Measurements from ENCODE around the gene SIRPB2.

The SIRPB2 gene

DNA sequence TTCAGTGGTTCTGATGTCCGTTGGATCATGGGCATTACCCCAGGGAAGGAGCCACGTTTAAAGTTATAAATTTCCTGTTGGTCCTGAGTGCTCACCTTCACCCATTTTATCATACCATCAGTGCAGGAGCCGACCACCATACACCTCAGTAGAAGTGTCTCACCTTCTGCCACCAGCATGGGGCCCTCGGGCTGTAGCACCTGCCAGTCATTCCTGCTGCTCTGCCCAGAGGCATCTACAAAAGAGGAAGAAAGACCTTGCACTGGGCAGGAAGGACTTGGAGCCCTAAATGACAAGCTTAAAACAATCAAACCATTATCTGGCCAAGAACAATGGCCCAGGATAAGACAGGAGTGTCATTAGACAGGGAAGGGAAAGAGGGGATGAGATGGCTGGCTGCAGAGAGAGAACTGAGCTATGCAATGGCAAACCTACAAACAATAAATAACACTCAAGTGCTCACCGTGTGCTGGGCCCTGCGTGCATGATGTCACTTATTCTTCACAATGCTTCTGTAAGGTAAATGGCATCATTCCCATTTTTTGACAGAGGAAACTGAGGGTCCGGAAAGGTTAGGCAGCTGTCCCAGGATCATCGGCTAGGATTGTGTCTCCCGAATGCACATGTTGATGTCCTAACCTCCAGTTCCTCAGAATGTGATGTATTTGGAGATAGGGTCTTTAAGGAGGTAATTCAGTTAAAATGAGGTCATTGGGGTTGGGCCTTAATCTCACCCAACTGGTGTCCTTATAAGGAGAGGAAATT is 11.2 kb downstream of the SIRPB2 start:
- no peak overlapping the region for H2BK120ac ChIP-seq (ENCODE audit: insufficient read depth, low read length, poor library complexity)
- no peak overlapping the region for H4K8ac ChIP-seq (ENCODE audit: low read depth, low read length)
- H3K36me3 ChIP-seq (ENCODE audit: control insufficient read depth in 1 of 2, insufficient read depth in 2 of 2, low read length in 2 of 2): no peaks in the 10 kb centered on the region
- H3K4me1 ChIP-seq (ENCODE audit: control insufficient read depth in 1 of 2, insufficient read depth in 2 of 2, low read length in 2 of 2): peaks cover 5 to 14% of the 10 kb centered on the region in 2 experiments
- no peak overlapping the region for H3K9ac ChIP-seq (ENCODE audit: low read length)
- no peaks in the 10 kb centered on the region for H3K79me2 ChIP-seq (ENCODE audit: control insufficient read depth, insufficient read depth, low read length, poor library complexity)
- no peak overlapping the region for H2AK5ac ChIP-seq (ENCODE audit: low read length)
- WGBS (ENCODE audit: extremely low coverage, insufficient coverage, insufficient read length): no CpG with 5 or more reads among the region's 9 CpGs
- H3K14ac ChIP-seq (ENCODE audit: low read length): no peak overlapping the region
- no peak overlapping the region for H3K18ac ChIP-seq (ENCODE audit: low read length)
- no peak overlapping the region for H2BK12ac ChIP-seq (ENCODE audit: low read length)
- H3K9me3 ChIP-seq (ENCODE audit: insufficient read depth, low read depth, low read length): no peaks in the 10 kb centered on the region
- no peak overlapping the region for H2AFZ ChIP-seq (ENCODE audit: insufficient read depth, low read length, poor library complexity)
- no peaks in the 10 kb centered on the region for H3K27me3 ChIP-seq (ENCODE audit: insufficient read depth, low read length)
- no peak overlapping the region for H4K91ac ChIP-seq (ENCODE audit: low read depth, low read length)
- no peak overlapping the region for H3K23ac ChIP-seq (ENCODE audit: low read length)
- no peak overlapping the region for H3K4ac ChIP-seq (ENCODE audit: low read depth, low read length)
- H4K12ac ChIP-seq (ENCODE audit: low read depth, low read length): no peak overlapping the region
- peaks cover 4% of the 10 kb centered on the region for H3K79me1 ChIP-seq (ENCODE audit: low read length)
- H3K27ac ChIP-seq (ENCODE audit: low read depth, low read length): no peak overlapping the region
- H2BK5ac ChIP-seq (ENCODE audit: low read depth, low read length, poor library complexity): no peak overlapping the region
- H3K4me2 ChIP-seq (ENCODE audit: low read length): no peak overlapping the region
- DNase-seq: peak; percentile 89 to 98
- no peak overlapping the region for H3K4me3 ChIP-seq (ENCODE audit: low read depth, low read length)

- H3K4ac ChIP-seq (ENCODE audit: low read depth, low read length): no peak overlapping the region
- peak overlapping the region; percentile 50 for H2BK12ac ChIP-seq (ENCODE audit: low read length)
- H3K4me1 ChIP-seq (ENCODE audit: control insufficient read depth in 1 of 2, insufficient read depth in 2 of 2, low read length in 2 of 2): peaks cover 5 to 14% of the 10 kb centered on the region in 2 experiments
- H2BK5ac ChIP-seq (ENCODE audit: low read depth, low read length, poor library complexity): peak overlapping the region; percentile 57
- peak overlapping the region; percentile 58 for H4K8ac ChIP-seq (ENCODE audit: low read depth, low read length)
- peak overlapping the region; percentile 56 for H3K27ac ChIP-seq (ENCODE audit: low read depth, low read length)
- no peak overlapping the region for H3K4me2 ChIP-seq (ENCODE audit: low read length)
- no peak overlapping the region for H2AFZ ChIP-seq (ENCODE audit: insufficient read depth, low read length, poor library complexity)
- no peak overlapping the region for H3K23ac ChIP-seq (ENCODE audit: low read length)
- H3K14ac ChIP-seq (ENCODE audit: low read length): peak overlapping the region; percentile 75
- WGBS (ENCODE audit: extremely low coverage, insufficient coverage, insufficient read length): no CpG with 5 or more reads among the region's 4 CpGs
- no peak overlapping the region for H4K12ac ChIP-seq (ENCODE audit: low read depth, low read length)
- peaks cover 4% of the 10 kb centered on the region for H3K79me1 ChIP-seq (ENCODE audit: low read length)
- H3K79me2 ChIP-seq (ENCODE audit: control insufficient read depth, insufficient read depth, low read length, poor library complexity): no peaks in the 10 kb centered on the region
- H3K18ac ChIP-seq (ENCODE audit: low read length): peak overlapping the region; percentile 51
- peak overlapping the region; percentile 90 for H2BK120ac ChIP-seq (ENCODE audit: insufficient read depth, low read length, poor library complexity)
- H3K27me3 ChIP-seq (ENCODE audit: insufficient read depth, low read length): no peaks in the 10 kb centered on the region
- peak; percentile 92 to 97 for DNase-seq
- H4K91ac ChIP-seq (ENCODE audit: low read depth, low read length): peak overlapping the region; percentile 81
- no peak overlapping the region for H3K4me3 ChIP-seq (ENCODE audit: low read depth, low read length)
- H2AK5ac ChIP-seq (ENCODE audit: low read length): no peak overlapping the region
- no peaks in the 10 kb centered on the region for H3K9me3 ChIP-seq (ENCODE audit: insufficient read depth, low read depth, low read length)
- no peak overlapping the region for H3K9ac ChIP-seq (ENCODE audit: low read length)
- no peaks in the 10 kb centered on the region for H3K36me3 ChIP-seq (ENCODE audit: control insufficient read depth in 1 of 2, insufficient read depth in 2 of 2, low read length in 2 of 2)
These were observed 12.7 kb downstream of the SIRPB2 start for GRCh38 chr20:1478566-1478965.

DNA sequence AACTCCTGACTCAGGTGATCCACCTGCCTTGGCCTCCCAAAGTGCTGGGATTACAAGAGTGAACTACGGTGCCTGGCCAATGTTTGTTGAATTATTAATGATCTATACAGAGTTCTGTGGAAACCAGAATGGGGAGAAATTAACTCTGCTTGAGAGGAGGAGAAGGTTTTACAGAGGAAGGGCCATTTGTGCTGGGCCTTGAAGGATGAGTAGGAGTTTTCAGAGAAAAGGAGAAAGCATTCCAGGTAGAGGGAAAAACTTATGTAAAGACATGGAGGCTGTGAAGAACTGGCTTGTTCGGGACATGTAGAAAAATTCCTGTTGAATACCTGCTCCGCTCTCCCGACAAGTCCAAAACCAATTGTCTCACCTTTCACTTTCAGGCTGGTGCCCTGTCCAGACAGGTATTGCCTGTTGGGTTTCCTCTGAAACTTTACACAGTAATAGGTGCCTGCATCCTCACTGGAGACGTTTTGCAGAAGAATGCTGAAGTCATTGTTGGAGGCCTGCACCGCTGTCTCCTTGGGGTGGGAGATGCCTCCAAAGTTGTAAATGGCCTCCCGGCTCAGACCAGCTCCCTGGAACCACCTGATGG is 13.2 kb downstream of the SIRPB2 start:
- peak overlapping the region; percentile 75 for H3K14ac ChIP-seq (ENCODE audit: low read length)
- H3K27ac ChIP-seq (ENCODE audit: low read depth, low read length): peak overlapping the region; percentile 62
- no peak overlapping the region for H3K23ac ChIP-seq (ENCODE audit: low read length)
- WGBS (ENCODE audit: extremely low coverage, insufficient coverage, insufficient read length): no CpG with 5 or more reads among the region's 7 CpGs
- no peak overlapping the region for H3K4me2 ChIP-seq (ENCODE audit: low read length)
- peak overlapping the region; percentile 50 for H2BK12ac ChIP-seq (ENCODE audit: low read length)
- H2AFZ ChIP-seq (ENCODE audit: insufficient read depth, low read length, poor library complexity): no peak overlapping the region
- H4K12ac ChIP-seq (ENCODE audit: low read depth, low read length): no peak overlapping the region
- H3K4ac ChIP-seq (ENCODE audit: low read depth, low read length): no peak overlapping the region
- no peaks in the 10 kb centered on the region for H3K9me3 ChIP-seq (ENCODE audit: insufficient read depth, low read depth, low read length)
- peaks cover 4% of the 10 kb centered on the region for H3K79me1 ChIP-seq (ENCODE audit: low read length)
- H3K9ac ChIP-seq (ENCODE audit: low read length): no peak overlapping the region
- no peaks in the 10 kb centered on the region for H3K36me3 ChIP-seq (ENCODE audit: control insufficient read depth in 1 of 2, insufficient read depth in 2 of 2, low read length in 2 of 2)
- H2AK5ac ChIP-seq (ENCODE audit: low read length): no peak overlapping the region
- peak overlapping the region; percentile 51 for H3K18ac ChIP-seq (ENCODE audit: low read length)
- peak overlapping the region; percentile 81 for H4K91ac ChIP-seq (ENCODE audit: low read depth, low read length)
- H3K4me3 ChIP-seq (ENCODE audit: low read depth, low read length): no peak overlapping the region
- peak overlapping the region; percentile 58 for H4K8ac ChIP-seq (ENCODE audit: low read depth, low read length)
- no peaks in the 10 kb centered on the region for H3K27me3 ChIP-seq (ENCODE audit: insufficient read depth, low read length)
- peak overlapping the region; percentile 90 for H2BK120ac ChIP-seq (ENCODE audit: insufficient read depth, low read length, poor library complexity)
- peak overlapping the region; percentile 57 for H2BK5ac ChIP-seq (ENCODE audit: low read depth, low read length, poor library complexity)
- peak; percentile 96 to 98 for DNase-seq
- H3K4me1 ChIP-seq (ENCODE audit: control insufficient read depth in 1 of 2, insufficient read depth in 2 of 2, low read length in 2 of 2): peaks cover 5 to 14% of the 10 kb centered on the region in 2 experiments
- H3K79me2 ChIP-seq (ENCODE audit: control insufficient read depth, insufficient read depth, low read length, poor library complexity): no peaks in the 10 kb centered on the region

- Histone ChIP-seq H2AK5ac (ENCODE audit: low read length) (no peak overlapping the region), H3K4ac (ENCODE audit: low read depth, low read length) (no peak overlapping the region), H4K91ac (ENCODE audit: low read depth, low read length) (no peak overlapping the region), H3K23ac (ENCODE audit: low read length) (no peak overlapping the region), H2BK5ac (ENCODE audit: low read depth, low read length, poor library complexity) (no peak overlapping the region), H3K79me1 (ENCODE audit: low read length) (peaks cover 4% of the 10 kb centered on the region), H3K9me3 (ENCODE audit: insufficient read depth, low read depth, low read length) (no peaks in the 10 kb centered on the region), H2AFZ (ENCODE audit: insufficient read depth, low read length, poor library complexity) (no peak overlapping the region), H3K27me3 (ENCODE audit: insufficient read depth, low read length) (no peaks in the 10 kb centered on the region), H4K8ac (ENCODE audit: low read depth, low read length) (no peak overlapping the region), H3K27ac (ENCODE audit: low read depth, low read length) (no peak overlapping the region), H3K4me1 (ENCODE audit: control insufficient read depth in 1 of 2, insufficient read depth in 2 of 2, low read length in 2 of 2) (peaks cover 5 to 14% of the 10 kb centered on the region in 2 experiments), H3K36me3 (ENCODE audit: control insufficient read depth in 1 of 2, insufficient read depth in 2 of 2, low read length in 2 of 2) (no peaks in the 10 kb centered on the region), H3K18ac (ENCODE audit: low read length) (no peak overlapping the region), H3K9ac (ENCODE audit: low read length) (no peak overlapping the region), H3K4me3 (ENCODE audit: low read depth, low read length) (no peak overlapping the region), H3K14ac (ENCODE audit: low read length) (no peak overlapping the region), H3K4me2 (ENCODE audit: low read length) (no peak overlapping the region), H4K12ac (ENCODE audit: low read depth, low read length) (no peak overlapping the region), H2BK12ac (ENCODE audit: low read length) (no peak overlapping the region), H3K79me2 (ENCODE audit: control insufficient read depth, insufficient read depth, low read length, poor library complexity) (no peaks in the 10 kb centered on the region), H2BK120ac (ENCODE audit: insufficient read depth, low read length, poor library complexity) (no peak overlapping the region)
- WGBS (ENCODE audit: extremely low coverage, insufficient coverage, insufficient read length): no CpG with 5 or more reads among the region's 4 CpGs
- DNase-seq: peak in 1 of 2 donors; percentile 22
These were observed 16.2 kb downstream of the SIRPB2 start for GRCh38 chr20:1474817-1475603.
